IMR-90 (cell line): Measurements from ENCODE around the gene TMEM131L. TPM values are rescaled to one million over a fixed set of nuclear protein-coding genes. Genes with fewer than 3 reads are reported as not detected.

ENCODE experiments used
- ATAC-seq: fragments of 200-7000 bp; cut with Tn5 transposase; 2 replicates; pipeline ENCODE4 v1.9.1; 2020; ENCODE audit warnings: low read depth, mild to moderate bottlenecking, moderate library complexity
- BruUV-seq: library from RNA; stranded (reverse); fragments of 400-500 nt; replicated peaks from 2 replicates; lab custom pipeline; 2021; lab: Mats Ljungman, UMichigan
- CTCF ChIA-PET: fragments of 300-600 bp; formaldehyde crosslinking; extraction: SDS; loops from one replicate; lab custom pipeline; 2021; ENCODE audit warnings: antibody characterized with exemption; lab: Yijun Ruan, JAX
- POLR2A ChIA-PET: fragments of 300-600 bp; sonication (Branson Sonifier 250); formaldehyde crosslinking; loops from one replicate; lab custom pipeline; 2022; ENCODE audit warnings: antibody characterized with exemption; ENCODE audit not compliant: unreplicated experiment; lab: Charles Lee
- DNase-seq: peaks from one replicate; pipeline ENCODE4 v3.0.0; 2013
- H2AFZ ChIP-seq: replicated peaks from 2 replicates; pipeline ENCODE3; 2013; ENCODE audit warnings: low read length, mild to moderate bottlenecking; ENCODE audit not compliant: poor library complexity
- H2AK5ac ChIP-seq: 2 replicates; pipeline ENCODE4 v1.6.1; 2013; ENCODE audit warnings: low read depth, low read length, inconsistent platforms
- H2AK9ac ChIP-seq: replicated peaks from 2 replicates; pipeline ENCODE3; 2013; ENCODE audit warnings: mild to moderate bottlenecking, low read depth, low read length, moderate library complexity; ENCODE audit not compliant: poor library complexity
- H2BK120ac ChIP-seq: 2 replicates; pipeline ENCODE4 v1.6.1; 2013; ENCODE audit warnings: low read depth, low read length, inconsistent platforms
- H2BK15ac ChIP-seq: 3 replicates; pipeline ENCODE4 v1.6.1; 2013; ENCODE audit warnings: low read depth, low read length, inconsistent platforms
- H2BK20ac ChIP-seq: 2 replicates; pipeline ENCODE4 v1.6.1; 2013; ENCODE audit warnings: low read depth, mild to moderate bottlenecking, inconsistent platforms, low read length, moderate library complexity
- H2BK5ac ChIP-seq: 2 replicates; pipeline ENCODE4 v1.6.1; 2013; ENCODE audit warnings: mild to moderate bottlenecking, low read depth, low read length, inconsistent platforms; ENCODE audit not compliant: poor library complexity, severe bottlenecking
- H3K14ac ChIP-seq: replicated peaks from 2 replicates; pipeline ENCODE4 v1.6.1; 2013; ENCODE audit warnings: low read depth, low read length, inconsistent platforms
- H3K18ac ChIP-seq: 2 replicates; pipeline ENCODE4 v1.6.1; 2013; ENCODE audit warnings: low read depth, low read length, control low read depth
- H3K23ac ChIP-seq: 2 replicates; pipeline ENCODE4 v1.6.1; 2013; ENCODE audit warnings: low read depth, low read length, inconsistent platforms
- H3K27ac ChIP-seq: 2 replicates; pipeline ENCODE4 v1.5.1; 2013; ENCODE audit warnings: mild to moderate bottlenecking, control low read depth, low read length; ENCODE audit not compliant: insufficient read depth
- H3K27me3 ChIP-seq: 2 replicates; pipeline ENCODE4 v1.6.1; 2013; ENCODE audit warnings: low read length; ENCODE audit not compliant: control insufficient read depth, insufficient read depth
- H3K36me3 ChIP-seq: 2 replicates; pipeline ENCODE4 v1.6.1; 2013; ENCODE audit warnings: low read length, mixed read lengths; ENCODE audit not compliant: control insufficient read depth, insufficient read depth
- H3K4ac ChIP-seq: 2 replicates; pipeline ENCODE4 v1.6.1; 2013; ENCODE audit warnings: low read depth, low read length, inconsistent platforms
- H3K4me1 ChIP-seq: 2 replicates; pipeline ENCODE4 v1.6.1; 2013; ENCODE audit warnings: low read length, mixed read lengths; ENCODE audit not compliant: control insufficient read depth, insufficient read depth
- H3K4me2 ChIP-seq: 2 replicates; pipeline ENCODE4 v1.6.1; 2013; ENCODE audit warnings: low read depth, mild to moderate bottlenecking, control low read depth, low read length, moderate library complexity
- H3K4me3 ChIP-seq: 2 replicates; pipeline ENCODE4 v1.5.1; 2013; ENCODE audit warnings: low read depth, mild to moderate bottlenecking, control low read depth, low read length, moderate library complexity; ENCODE audit not compliant: insufficient read depth
- H3K56ac ChIP-seq: 2 replicates; pipeline ENCODE4 v1.6.1; 2013; ENCODE audit warnings: low read length, inconsistent platforms; ENCODE audit not compliant: insufficient read depth; ENCODE audit errors: extremely low read depth
- H3K79me1 ChIP-seq, 2 experiments: 2 replicates each; pipeline ENCODE4 v1.6.1; 2013; ENCODE audit warnings: low read length in 2 of 2, inconsistent platforms in 1 of 2, low read depth in 1 of 2
- H3K9ac ChIP-seq: 2 replicates; pipeline ENCODE4 v1.6.1; 2013; ENCODE audit warnings: low read depth, low read length, control low read depth
- H3K9me1 ChIP-seq: 2 replicates; pipeline ENCODE4 v1.6.1; 2013; ENCODE audit warnings: low read length, inconsistent platforms; ENCODE audit not compliant: insufficient read depth
- H3K9me3 ChIP-seq: 2 replicates; pipeline ENCODE4 v1.6.1; 2013; ENCODE audit warnings: low read length; ENCODE audit not compliant: control insufficient read depth, insufficient read depth
- H4K20me1 ChIP-seq: 2 replicates; pipeline ENCODE4 v1.6.1; 2013; ENCODE audit warnings: low read length, inconsistent platforms; ENCODE audit not compliant: insufficient read depth
- H4K5ac ChIP-seq: 2 replicates; pipeline ENCODE4 v1.6.1; 2013; ENCODE audit warnings: mild to moderate bottlenecking, low read depth, low read length, control low read depth
- H4K8ac ChIP-seq, 2 experiments: 2 replicates each; pipeline ENCODE4 v1.6.1; 2013; ENCODE audit warnings: low read depth in 2 of 2, low read length in 2 of 2, control low read depth in 1 of 2, inconsistent platforms in 1 of 2
- H4K91ac ChIP-seq: 2 replicates; pipeline ENCODE4 v1.6.1; 2013; ENCODE audit warnings: low read depth, low read length, inconsistent platforms; ENCODE audit not compliant: insufficient read depth
- BHLHE40 ChIP-seq: fragments of 150-350 bp; IDR thresholded peaks from 2 replicates; pipeline ENCODE4 v1.6.1; 2016; ENCODE audit warnings: mild to moderate bottlenecking, low read depth, low read length
- CEBPB ChIP-seq: IDR thresholded peaks from 2 replicates; pipeline ENCODE4 v1.6.1; 2012; ENCODE audit warnings: low read depth, low read length, improper control_type of control experiment
- FOS ChIP-seq: fragments of 150-350 bp; IDR thresholded peaks from 2 replicates; pipeline ENCODE4 v1.6.1; 2016; ENCODE audit warnings: low read depth, low read length
- MAFK ChIP-seq: IDR thresholded peaks from 2 replicates; pipeline ENCODE4 v1.6.1; 2012; ENCODE audit warnings: low read depth, low read length, improper control_type of control experiment
- MXI1 ChIP-seq: IDR thresholded peaks from 2 replicates; pipeline ENCODE4 v1.6.1; 2012; ENCODE audit warnings: low read depth, mild to moderate bottlenecking, low read length, moderate library complexity, borderline replicate concordance
- NFE2L2 ChIP-seq: fragments of 150-350 bp; IDR thresholded peaks from 2 replicates; pipeline ENCODE4 v1.6.1; 2016; ENCODE audit warnings: low read depth, mild to moderate bottlenecking, low read length
- POLR2A ChIP-seq: IDR thresholded peaks from 2 replicates; pipeline ENCODE4 v1.6.1; 2012; ENCODE audit warnings: mild to moderate bottlenecking, low read depth, low read length
- RCOR1 ChIP-seq: IDR thresholded peaks from 2 replicates; pipeline ENCODE4 v1.6.1; 2012; ENCODE audit warnings: mild to moderate bottlenecking, low read length, improper control_type of control experiment; ENCODE audit not compliant: insufficient replicate concordance
- RFX5 ChIP-seq: IDR thresholded peaks from 2 replicates; pipeline ENCODE4 v1.8.0; 2012; ENCODE audit warnings: low read depth, mild to moderate bottlenecking, low read length, moderate library complexity
- SMC3 ChIP-seq: fragments of 150-350 bp; IDR thresholded peaks from 2 replicates; pipeline ENCODE4 v1.6.1; 2016; ENCODE audit warnings: low read depth, mild to moderate bottlenecking, antibody characterized with exemption, low read length, moderate library complexity
- WGBS, 2 experiments: methylation state at CpG; one replicate each; pipeline versions ENCODE4 v1.1.5 to v1.1.7; 2013; ENCODE audit warnings: missing lambda C conversion rate in 2 of 2; ENCODE audit not compliant: insufficient read length in 1 of 2; ENCODE audit errors: extremely low coverage in 2 of 2; 5-methylcytosine and 5-hydroxymethylcytosine counted together
- dilution Hi-C: fragments of 300-500 bp; cut with HindIII; formaldehyde crosslinking; loops from one replicate; pipeline ENCODE4 v1.14.3; 2018; ENCODE audit warnings: low sequenced_read_pairs; ENCODE audit not compliant: unreplicated experiment
- in situ Hi-C: fragments of 300-500 bp; cut with MboI; formaldehyde crosslinking; loops from 3 replicates; pipeline ENCODE4 v1.14.3; 2019; ENCODE audit warnings: low sequenced_read_pairs, inconsistent platforms, mixed read lengths
- intact Hi-C: fragments of 100-400 bp; cut with micrococcal nuclease; formaldehyde crosslinking; loops from 2 replicates; pipeline ENCODE4 v1.10.0; 2022
- polyA plus RNA-seq, 3 experiments: library from polyadenylated mRNA; depleted of rRNA; stranded (reverse); fragments of >200 nt; gene quantifications; 2 replicates each; pipeline ENCODE4 v1.2.3, GENCODE V29; 2012; ENCODE audit warnings: low replicate concordance in 1 of 3
- total RNA-seq: library from RNA; depleted of rRNA; stranded (reverse); fragments of >200 nt; gene quantifications from 2 replicates; pipeline ENCODE4 v1.2.3, GENCODE V29; 2012
- TF ChIP-seq, protein P1 (sequence below): conservative IDR thresholded peaks from 2 replicates; pipeline ENCODE4 v1.5.1; 2012; ENCODE audit warnings: mild to moderate bottlenecking, low read depth, low read length, improper control_type of control experiment
- TF ChIP-seq, protein P2 (sequence below): fragments of 150-350 bp; IDR thresholded peaks from 2 replicates; pipeline ENCODE4 v1.6.1; 2017; ENCODE audit warnings: mild to moderate bottlenecking, antibody characterized with exemption, low read length, low read depth

TMEM131L gene
- total and polyA plus RNA-seq, 2 of the 4 experiments (the other 2 are of a cell fraction), result 8.4 to 23.8 TPM

DNA sequence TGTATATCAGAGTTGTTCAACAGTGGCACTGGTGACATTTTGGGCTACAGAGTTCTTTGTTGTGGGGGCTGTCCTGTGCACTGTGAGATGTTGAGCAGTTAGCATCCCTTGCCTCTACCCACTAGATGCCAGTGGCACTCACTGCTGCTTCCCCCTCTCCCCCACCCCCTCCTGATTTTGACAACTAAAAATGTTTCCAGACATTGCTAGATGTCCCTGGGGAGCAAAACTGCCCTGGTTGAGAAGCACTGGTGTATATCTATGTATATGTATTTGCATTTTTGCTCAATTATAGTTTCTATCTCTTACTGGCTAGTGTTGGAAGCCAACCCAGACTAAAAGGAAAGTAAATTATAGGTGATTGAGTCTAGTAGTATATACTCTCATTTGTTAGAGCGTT, 2.4 kb downstream of the TMEM131L start:
- no TSS peak for BruUV-seq
- dilution Hi-C loops, result no loop called here
- WGBS, 2 experiments, result no CpG with 5 or more reads among the region's 1 CpG

More for the DNA sequence above, 2.4 kb downstream of the TMEM131L start:
- Histone ChIP-seq H4K8ac (peak overlapping the region in 1 of 2 experiments; percentile 13; a peak in 1 of 4 replicates), H4K5ac (no peak overlapping the region), H3K9me3 (no peaks in the 10 kb centered on the region), H3K56ac (no peak overlapping the region), H4K91ac (no peak overlapping the region), H2BK5ac (no peak overlapping the region), H4K20me1 (peaks cover 5% of the 10 kb centered on the region; the same call in 1 of the 2 replicates), H2AFZ (no peak overlapping the region), H2BK15ac (no peak overlapping the region), H3K14ac (no peak overlapping the region), H3K18ac (no peak overlapping the region), H2AK9ac (no peak overlapping the region), H3K27ac (no peak overlapping the region), H3K4me2 (peak overlapping the region; percentile 94), H3K79me1 (peaks cover 8 to 44% of the 10 kb centered on the region in 2 experiments), H3K9me1 (peaks cover 6% of the 10 kb centered on the region), H3K27me3 (no peaks in the 10 kb centered on the region), H2AK5ac (no peak overlapping the region), H3K9ac (no peak overlapping the region), H3K4me3 (no peak overlapping the region), H2BK20ac (no peak overlapping the region), H3K36me3 (no peaks in the 10 kb centered on the region), H3K4me1 (peaks cover 2% of the 10 kb centered on the region; the same call in 1 of the 2 replicates), H3K23ac (no peak overlapping the region), H3K4ac (0 out of 2 replicates have a peak overlapping the region, but pooled peaks have one; percentile 2), H2BK120ac (no peak overlapping the region)
- intact Hi-C loops, result loop anchor here (10.0 kb wide), 2 partner anchors 244 to 324 kb away; no protein-coding TSS in a partner anchor
- DNase-seq (no peak), ATAC-seq (no peak)
- CTCF ChIA-PET, result no interaction called here
- TF ChIP-seq POLR2A (no peak), MXI1 (no peak), FOS (no peak), CEBPB (no peak), SMC3 (no peak), RFX5 (no peak), NFE2L2 (no peak), BHLHE40 (no peak), RCOR1 (no peak), MAFK (no peak)
- TF ChIP-seq, protein P1, sequence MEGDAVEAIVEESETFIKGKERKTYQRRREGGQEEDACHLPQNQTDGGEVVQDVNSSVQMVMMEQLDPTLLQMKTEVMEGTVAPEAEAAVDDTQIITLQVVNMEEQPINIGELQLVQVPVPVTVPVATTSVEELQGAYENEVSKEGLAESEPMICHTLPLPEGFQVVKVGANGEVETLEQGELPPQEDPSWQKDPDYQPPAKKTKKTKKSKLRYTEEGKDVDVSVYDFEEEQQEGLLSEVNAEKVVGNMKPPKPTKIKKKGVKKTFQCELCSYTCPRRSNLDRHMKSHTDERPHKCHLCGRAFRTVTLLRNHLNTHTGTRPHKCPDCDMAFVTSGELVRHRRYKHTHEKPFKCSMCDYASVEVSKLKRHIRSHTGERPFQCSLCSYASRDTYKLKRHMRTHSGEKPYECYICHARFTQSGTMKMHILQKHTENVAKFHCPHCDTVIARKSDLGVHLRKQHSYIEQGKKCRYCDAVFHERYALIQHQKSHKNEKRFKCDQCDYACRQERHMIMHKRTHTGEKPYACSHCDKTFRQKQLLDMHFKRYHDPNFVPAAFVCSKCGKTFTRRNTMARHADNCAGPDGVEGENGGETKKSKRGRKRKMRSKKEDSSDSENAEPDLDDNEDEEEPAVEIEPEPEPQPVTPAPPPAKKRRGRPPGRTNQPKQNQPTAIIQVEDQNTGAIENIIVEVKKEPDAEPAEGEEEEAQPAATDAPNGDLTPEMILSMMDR, result no peak
- TF ChIP-seq, protein P2, sequence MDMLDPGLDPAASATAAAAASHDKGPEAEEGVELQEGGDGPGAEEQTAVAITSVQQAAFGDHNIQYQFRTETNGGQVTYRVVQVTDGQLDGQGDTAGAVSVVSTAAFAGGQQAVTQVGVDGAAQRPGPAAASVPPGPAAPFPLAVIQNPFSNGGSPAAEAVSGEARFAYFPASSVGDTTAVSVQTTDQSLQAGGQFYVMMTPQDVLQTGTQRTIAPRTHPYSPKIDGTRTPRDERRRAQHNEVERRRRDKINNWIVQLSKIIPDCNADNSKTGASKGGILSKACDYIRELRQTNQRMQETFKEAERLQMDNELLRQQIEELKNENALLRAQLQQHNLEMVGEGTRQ, result no peak
- POLR2A ChIA-PET, result no interaction called here
- in situ Hi-C loops, result no loop called here
